ENCODE results near the gene CCDC174.
"Not testable (repeated sequence)": the region's sequence is repeated elsewhere in the genome, so short reads cannot be mapped to it uniquely, and the experiment has no call there.

Gene CCDC174

DNA sequence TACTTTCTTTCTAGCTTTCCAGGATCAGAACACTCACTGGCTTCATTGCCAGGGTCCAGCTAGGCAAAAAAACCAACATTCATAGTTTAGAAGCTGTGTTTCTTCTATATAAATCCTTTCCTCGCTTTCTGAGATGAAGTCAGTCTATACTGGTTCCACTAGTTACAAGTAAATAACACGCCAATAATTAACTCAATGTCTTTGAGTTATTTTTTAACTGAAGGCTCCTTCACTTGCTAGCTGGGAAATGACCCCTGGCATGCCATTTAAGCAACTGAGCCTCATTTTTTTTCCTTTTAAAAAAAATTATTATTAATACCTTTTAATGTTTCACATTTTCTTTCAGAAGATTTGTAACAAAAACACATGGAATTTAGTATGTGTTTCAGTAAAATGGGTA is 2.1 kb upstream of the CCDC174 start:
- H3K9me3 Mint-ChIP-seq: peaks cover 8% of the 10 kb centered on the region
- no peak overlapping the region for H3K27ac Mint-ChIP-seq
- H3K27me3 Mint-ChIP-seq (ENCODE audit: low read depth, poor library complexity): peaks cover 37% of the 10 kb centered on the region
- no peak overlapping the region for H3K4me3 Mint-ChIP-seq
- no peaks in the 10 kb centered on the region for H3K36me3 Mint-ChIP-seq (ENCODE audit: low read depth)
- no peak for DNase-seq
- H3K4me1 Mint-ChIP-seq: peaks cover 29% of the 10 kb centered on the region
- TF ChIP-seq, protein P1, sequence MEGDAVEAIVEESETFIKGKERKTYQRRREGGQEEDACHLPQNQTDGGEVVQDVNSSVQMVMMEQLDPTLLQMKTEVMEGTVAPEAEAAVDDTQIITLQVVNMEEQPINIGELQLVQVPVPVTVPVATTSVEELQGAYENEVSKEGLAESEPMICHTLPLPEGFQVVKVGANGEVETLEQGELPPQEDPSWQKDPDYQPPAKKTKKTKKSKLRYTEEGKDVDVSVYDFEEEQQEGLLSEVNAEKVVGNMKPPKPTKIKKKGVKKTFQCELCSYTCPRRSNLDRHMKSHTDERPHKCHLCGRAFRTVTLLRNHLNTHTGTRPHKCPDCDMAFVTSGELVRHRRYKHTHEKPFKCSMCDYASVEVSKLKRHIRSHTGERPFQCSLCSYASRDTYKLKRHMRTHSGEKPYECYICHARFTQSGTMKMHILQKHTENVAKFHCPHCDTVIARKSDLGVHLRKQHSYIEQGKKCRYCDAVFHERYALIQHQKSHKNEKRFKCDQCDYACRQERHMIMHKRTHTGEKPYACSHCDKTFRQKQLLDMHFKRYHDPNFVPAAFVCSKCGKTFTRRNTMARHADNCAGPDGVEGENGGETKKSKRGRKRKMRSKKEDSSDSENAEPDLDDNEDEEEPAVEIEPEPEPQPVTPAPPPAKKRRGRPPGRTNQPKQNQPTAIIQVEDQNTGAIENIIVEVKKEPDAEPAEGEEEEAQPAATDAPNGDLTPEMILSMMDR (IDR thresholded peaks at IDR 0.05): no peak

DNA sequence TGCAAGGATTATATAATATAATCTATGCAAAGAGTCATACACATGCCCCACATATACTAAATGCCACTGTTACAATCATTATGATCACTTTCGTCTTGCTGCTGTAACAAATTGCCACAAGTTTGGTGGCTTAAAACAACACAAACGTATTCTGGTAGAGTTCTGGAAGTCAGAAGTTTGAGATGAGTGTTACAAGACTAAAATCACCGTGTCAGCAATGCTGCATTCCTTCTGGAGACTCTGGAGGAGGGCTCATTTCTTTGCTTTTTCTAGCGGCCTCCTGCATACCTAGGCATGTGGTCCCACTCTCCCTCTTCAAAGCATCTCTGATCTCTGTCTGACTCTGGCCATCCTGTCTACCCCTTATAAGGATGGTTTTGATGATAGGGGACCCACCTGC is 1.4 kb upstream of the CCDC174 start:
- TF ChIP-seq, protein P1 (IDR thresholded peaks at IDR 0.05): no peak
- Mint-ChIP-seq H3K9me3 (peaks cover 8% of the 10 kb centered on the region), H3K4me3 (peak overlapping the region; percentile 100), H3K27me3 (ENCODE audit: low read depth, poor library complexity) (peaks cover 33% of the 10 kb centered on the region), H3K36me3 (ENCODE audit: low read depth) (peaks cover 7% of the 10 kb centered on the region), H3K27ac (peak overlapping the region; percentile 93), H3K4me1 (peaks cover 29% of the 10 kb centered on the region)
- no peak for DNase-seq

DNA sequence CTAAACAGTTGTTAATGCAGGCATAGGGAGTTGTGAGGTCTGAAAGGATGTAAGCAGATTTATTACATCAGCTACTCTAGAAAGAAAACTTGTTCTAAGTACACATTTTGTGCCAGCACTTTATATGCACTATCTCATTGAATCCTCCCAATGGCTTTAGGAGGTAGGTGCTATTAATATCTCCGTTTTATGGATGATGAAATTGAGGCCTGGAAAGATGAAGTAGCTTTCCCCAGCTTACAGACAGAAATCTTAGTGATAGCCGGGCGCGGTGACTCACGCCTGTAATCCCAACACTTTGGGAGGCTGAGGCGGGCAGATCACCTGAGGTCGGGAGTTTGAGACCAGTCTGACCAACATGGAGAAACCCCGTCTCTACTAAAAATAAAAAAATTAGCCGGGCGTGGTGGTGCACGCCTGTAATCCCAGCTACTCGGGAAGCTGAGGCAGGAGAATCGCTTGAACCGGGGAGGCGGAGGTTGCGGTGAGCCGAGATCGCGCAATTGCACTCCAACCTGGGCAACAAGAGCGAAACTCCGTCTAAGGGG is 872 bp downstream of the CCDC174 start:
- Mint-ChIP-seq H3K27ac (peak overlapping the region; percentile 100), H3K4me1 (peaks cover 24% of the 10 kb centered on the region), H3K4me3 (peak overlapping the region; percentile 100), H3K27me3 (ENCODE audit: low read depth, poor library complexity) (peaks cover 25% of the 10 kb centered on the region), H3K36me3 (ENCODE audit: low read depth) (peaks cover 21% of the 10 kb centered on the region)
- not testable (repeated sequence) for H3K9me3 Mint-ChIP-seq, DNase-seq

DNA sequence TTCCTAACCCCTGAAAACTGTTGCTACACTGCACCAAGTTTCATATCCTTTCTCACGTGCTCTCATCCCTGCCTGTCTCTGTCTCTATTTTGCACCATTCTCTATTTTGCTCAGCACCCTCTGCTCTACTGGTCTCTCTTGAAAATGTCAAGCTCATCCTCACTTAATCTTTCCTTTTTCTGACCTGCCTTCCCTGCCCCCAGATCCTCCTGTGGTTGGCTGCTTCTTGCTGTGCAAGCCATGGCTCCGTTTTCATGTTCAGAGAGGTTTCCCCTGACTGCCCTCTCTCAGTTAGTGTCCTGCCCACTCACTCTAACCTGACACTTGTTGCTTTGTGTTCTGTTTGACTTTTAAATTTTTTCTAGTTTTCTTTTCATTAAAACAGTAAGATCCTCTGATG is 6.0 kb downstream of the CCDC174 start:
- Mint-ChIP-seq H3K27ac (no peak overlapping the region), H3K4me3 (no peak overlapping the region), H3K4me1 (peaks cover 14% of the 10 kb centered on the region), H3K27me3 (ENCODE audit: low read depth, poor library complexity) (no peaks in the 10 kb centered on the region), H3K9me3 (no peaks in the 10 kb centered on the region), H3K36me3 (ENCODE audit: low read depth) (peaks cover 61% of the 10 kb centered on the region)
- TF ChIP-seq, protein P1 (IDR thresholded peaks at IDR 0.05): no peak
- DNase-seq: no peak

DNA sequence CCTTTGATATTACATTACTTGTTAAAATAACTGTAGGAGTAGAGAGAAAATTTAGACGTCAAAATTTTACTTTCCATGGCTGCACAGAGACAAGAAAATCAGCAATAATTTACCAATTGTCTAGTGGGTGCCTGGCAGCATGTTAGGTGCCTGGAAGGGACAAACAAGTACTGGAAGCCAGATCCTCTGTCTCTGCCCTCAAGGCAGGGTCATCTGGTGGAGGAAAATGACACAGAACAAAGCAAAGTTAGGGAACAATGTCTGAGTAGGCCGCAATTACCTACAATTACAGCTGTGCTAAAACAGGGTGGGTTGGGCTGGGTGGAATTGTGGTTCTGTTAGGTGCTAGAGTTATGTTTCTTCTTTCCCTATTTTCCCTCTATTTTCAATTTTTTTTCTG is 7.4 kb downstream of the CCDC174 start:
- no peaks in the 10 kb centered on the region for H3K9me3 Mint-ChIP-seq
- H3K27ac Mint-ChIP-seq: no peak overlapping the region
- TF ChIP-seq, protein P1 (IDR thresholded peaks at IDR 0.05): no peak
- DNase-seq: no peak
- H3K4me3 Mint-ChIP-seq: no peak overlapping the region
- peaks cover 71% of the 10 kb centered on the region for H3K36me3 Mint-ChIP-seq (ENCODE audit: low read depth)
- peaks cover 2% of the 10 kb centered on the region for H3K27me3 Mint-ChIP-seq (ENCODE audit: low read depth, poor library complexity)
- H3K4me1 Mint-ChIP-seq: peaks cover under 1% of the 10 kb centered on the region

DNA sequence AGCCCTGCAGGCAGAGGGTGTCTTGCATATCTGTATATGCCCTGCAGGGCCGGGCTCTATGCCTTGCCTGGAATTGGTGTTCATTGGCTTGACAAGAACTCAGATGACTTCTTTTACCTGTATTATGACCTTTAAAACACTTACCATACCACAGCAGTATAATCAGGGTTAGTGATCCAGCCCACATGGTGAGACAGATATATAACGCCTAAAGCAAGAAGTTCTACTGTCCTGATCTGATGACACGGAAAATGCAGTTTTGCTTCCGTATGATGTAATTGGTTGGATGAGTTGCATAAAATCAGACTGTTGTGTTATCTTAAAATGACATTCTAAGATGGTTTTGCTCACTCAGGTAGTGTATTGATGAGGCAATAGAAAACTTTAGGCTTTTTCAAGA is 9.4 kb downstream of the CCDC174 start:
- DNase-seq: no peak
- H3K4me3 Mint-ChIP-seq: no peak overlapping the region
- H3K27ac Mint-ChIP-seq: no peak overlapping the region
- peaks cover 73% of the 10 kb centered on the region for H3K36me3 Mint-ChIP-seq (ENCODE audit: low read depth)
- peaks cover 2% of the 10 kb centered on the region for H3K27me3 Mint-ChIP-seq (ENCODE audit: low read depth, poor library complexity)
- H3K4me1 Mint-ChIP-seq: no peaks in the 10 kb centered on the region
- no peaks in the 10 kb centered on the region for H3K9me3 Mint-ChIP-seq
- TF ChIP-seq, protein P1 (IDR thresholded peaks at IDR 0.05): no peak
